ENCODE measurements around the gene CNDP1.

Gene CNDP1

GRCh38 chr18:74582642-74583041 is 48.3 kb downstream of the CNDP1 start:
- no peak for TF ChIP-seq CTCF (IDR thresholded peaks at IDR 0.05)
- Mint-ChIP-seq H3K9me3 (no peaks in the 10 kb centered on the region), H3K27ac (no peak overlapping the region), H3K27me3 (ENCODE audit: low read depth, poor library complexity) (peaks cover 40% of the 10 kb centered on the region), H3K4me1 (no peaks in the 10 kb centered on the region), H3K4me3 (no peak overlapping the region), H3K36me3 (ENCODE audit: low read depth) (no peaks in the 10 kb centered on the region)
- DNase-seq: no peak

GRCh38 chr18:74587441-74587840 is 53.1 kb downstream of the CNDP1 start:
- Mint-ChIP-seq H3K4me3 (no peak overlapping the region), H3K27me3 (ENCODE audit: low read depth, poor library complexity) (peaks cover 48% of the 10 kb centered on the region), H3K4me1 (no peaks in the 10 kb centered on the region), H3K36me3 (ENCODE audit: low read depth) (peaks cover 5% of the 10 kb centered on the region), H3K9me3 (no peaks in the 10 kb centered on the region), H3K27ac (no peak overlapping the region)
- DNase-seq: no peak
- TF ChIP-seq CTCF (IDR thresholded peaks at IDR 0.05): no peak

GRCh38 chr18:74589021-74589420 is 54.7 kb downstream of the CNDP1 start:
- H3K36me3 Mint-ChIP-seq (ENCODE audit: low read depth): peaks cover 21% of the 10 kb centered on the region
- peaks cover 40% of the 10 kb centered on the region for H3K27me3 Mint-ChIP-seq (ENCODE audit: low read depth, poor library complexity)
- no peak overlapping the region for H3K4me3 Mint-ChIP-seq
- H3K27ac Mint-ChIP-seq: no peak overlapping the region
- H3K9me3 Mint-ChIP-seq: no peaks in the 10 kb centered on the region
- H3K4me1 Mint-ChIP-seq: no peaks in the 10 kb centered on the region
- DNase-seq: no peak
- TF ChIP-seq CTCF (IDR thresholded peaks at IDR 0.05): no peak

GRCh38 chr18:74589811-74590210 is 55.5 kb downstream of the CNDP1 start:
- DNase-seq: no peak
- Mint-ChIP-seq H3K4me3 (no peak overlapping the region), H3K9me3 (no peaks in the 10 kb centered on the region), H3K27ac (no peak overlapping the region), H3K36me3 (ENCODE audit: low read depth) (peaks cover 27% of the 10 kb centered on the region), H3K4me1 (peaks cover 4% of the 10 kb centered on the region), H3K27me3 (ENCODE audit: low read depth, poor library complexity) (peaks cover 40% of the 10 kb centered on the region)
- TF ChIP-seq CTCF (IDR thresholded peaks at IDR 0.05): no peak

GRCh38 chr18:74590671-74591070 is 56.4 kb downstream of the CNDP1 start:
- Mint-ChIP-seq H3K4me3 (no peak overlapping the region), H3K36me3 (ENCODE audit: low read depth) (peaks cover 36% of the 10 kb centered on the region), H3K4me1 (peaks cover 12% of the 10 kb centered on the region), H3K27ac (no peak overlapping the region), H3K9me3 (no peaks in the 10 kb centered on the region), H3K27me3 (ENCODE audit: low read depth, poor library complexity) (peaks cover 35% of the 10 kb centered on the region)
- no peak for DNase-seq
- TF ChIP-seq CTCF (IDR thresholded peaks at IDR 0.05): no peak

GRCh38 chr18:74595431-74595830 is 61.1 kb downstream of the CNDP1 start:
- TF ChIP-seq CTCF (IDR thresholded peaks at IDR 0.05): no peak

More at GRCh38 chr18:74595431-74595830, 61.1 kb downstream of the CNDP1 start:
- Mint-ChIP-seq H3K4me1 (peaks cover 40% of the 10 kb centered on the region), H3K4me3 (peak overlapping the region; percentile 76), H3K36me3 (ENCODE audit: low read depth) (peaks cover 37% of the 10 kb centered on the region), H3K27ac (no peak overlapping the region), H3K9me3 (no peaks in the 10 kb centered on the region), H3K27me3 (ENCODE audit: low read depth, poor library complexity) (peaks cover 3% of the 10 kb centered on the region)
- no peak for DNase-seq

Measured in nephron progenitor cell (in vitro differentiated cells).